Upper lobe of left lung (tissue), 6 donors: Measurements from ENCODE around the gene NADK. TPM values are rescaled to one million over a fixed set of nuclear protein-coding genes. Genes with fewer than 3 reads are reported as not detected.
"Not testable (repeated sequence)": the region's sequence is repeated elsewhere in the genome, so short reads cannot be mapped to it uniquely, and the experiment has no call there.

ENCODE experiments used
- ATAC-seq, 2 donors: fragments of 200-7000 bp; cut with Tn5 transposase; one replicate each; pipeline ENCODE4 v1.9.1; 2022; ENCODE audit warnings: mild to moderate bottlenecking in 2 of 2, moderate library complexity in 2 of 2; ENCODE audit not compliant: low FRiP score in 2 of 2
- DNase-seq, 2 donors: peaks; one replicate each; pipeline ENCODE4 v3.0.0-alpha.2; 2019 to 2020
- H3K27ac ChIP-seq, 4 donors: fragments of 200-600 bp; sonication (generic); one replicate each; pipeline ENCODE4 v1.5.1; 2016 to 2019
- H3K27me3 ChIP-seq, 4 donors: fragments of 200-600 bp; sonication (generic); one replicate each; pipeline ENCODE4 v1.5.1; 2017 to 2019
- H3K36me3 ChIP-seq, 4 donors: fragments of 200-600 bp; sonication (generic); one replicate each; pipeline ENCODE4 v1.5.1; 2016 to 2019
- H3K4me1 ChIP-seq, 4 donors: fragments of 200-600 bp; sonication (generic); one replicate each; pipeline ENCODE4 v1.5.1; 2018 to 2019
- H3K4me3 ChIP-seq, 4 donors: fragments of 200-600 bp; sonication (generic); one replicate each; pipeline ENCODE4 v1.5.1; 2017 to 2019; ENCODE audit warnings: mild to moderate bottlenecking in 2 of 4, moderate library complexity in 1 of 4
- H3K9me3 ChIP-seq, 4 donors: fragments of 200-600 bp; sonication (generic); one replicate each; pipeline ENCODE4 v1.5.1; 2018 to 2019
- CTCF ChIP-seq, 6 experiments: fragments of 450-650 bp in 4 of 6; fragments of 200-600 bp in 2 of 6; sonication (generic) in 2 of 6; IDR thresholded peaks; one replicate each; pipeline ENCODE4 v1.5.1; 2016 to 2019; ENCODE audit warnings: antibody characterized with exemption in 6 of 6
- EP300 ChIP-seq, 4 donors: sonication (generic); formaldehyde crosslinking; IDR thresholded peaks; one replicate each; pipeline ENCODE4 v1.5.1; 2017; ENCODE audit warnings: antibody characterized with exemption in 4 of 4, control low read depth in 2 of 4
- POLR2A ChIP-seq, 4 donors: fragments of 450-650 bp; IDR thresholded peaks; one replicate each; pipeline ENCODE4 v1.5.1; 2016 to 2017; ENCODE audit warnings: antibody characterized with exemption in 4 of 4, mild to moderate bottlenecking in 2 of 4
- POLR2AphosphoS5 ChIP-seq, 2 donors: sonication (generic); formaldehyde crosslinking; IDR thresholded peaks; one replicate each; pipeline ENCODE4 v1.5.1; 2017; ENCODE audit warnings: antibody characterized with exemption in 2 of 2
- WGBS, 2 donors: methylation state at CpG; one replicate each; pipeline ENCODE4 v1.1.5; 2017 to 2018; 5-methylcytosine and 5-hydroxymethylcytosine counted together
- total RNA-seq, 6 donors: library from RNA; depleted of rRNA in 4 of 6; stranded (reverse); fragments of >200 nt in 4 of 6; gene quantifications; one replicate each; pipeline versions ENCODE4 v1.1.0 to v1.2.1, GENCODE V29; 2016 to 2021
- donor health status: DM: no; HTN: no; CAD: no; lungs with moderate emphysema.
- donor health status: DM: no; HTN: yes; CAD: no; lungs with severe emphysema.

Gene NADK
- total RNA-seq, 6 donors from 2014 or later: 85.0 to 279 (median 124) TPM

GRCh38 chr1:1745651-1746565 is 32.4 kb downstream of the NADK start:
- H3K4me3 ChIP-seq: peak overlapping the region in 3 of 4 donors; percentile 51 to 57 (median 55)
- 0% methylated on average over 10 to 43 of the region's 101 CpGs for WGBS, 2 donors
- not testable (repeated sequence) for H3K36me3 ChIP-seq, H3K27me3 ChIP-seq, H3K4me1 ChIP-seq, H3K9me3 ChIP-seq
- TF ChIP-seq EP300 (IDR thresholded peaks at IDR 0.05): peak in 1 of 4 donors; percentile 70
- peak; percentile 94 to 96 for TF ChIP-seq POLR2AphosphoS5 (IDR thresholded peaks at IDR 0.05)
- TF ChIP-seq CTCF (IDR thresholded peaks at IDR 0.05): peak in 4 of 6 experiments; percentile 27 to 72 (median 47)
- TF ChIP-seq POLR2A (IDR thresholded peaks at IDR 0.05): peak in 1 of 4 donors; percentile 21
- DNase-seq (peak; percentile 86 to 98), ATAC-seq (peak; percentile 98 to 99)
- peak overlapping the region; percentile 65 to 94 (median 91) for H3K27ac ChIP-seq

GRCh38 chr1:1742529-1742928 is 35.7 kb downstream of the NADK start:
- not testable (repeated sequence) for H3K9me3 ChIP-seq, H3K27me3 ChIP-seq, H3K36me3 ChIP-seq, H3K4me3 ChIP-seq, DNase-seq, H3K27ac ChIP-seq, H3K4me1 ChIP-seq, ATAC-seq
- 86 to 88% methylated on average over 11 of the region's 11 CpGs for WGBS, 2 donors

- not testable (repeated sequence) for DNase-seq, H3K9me3 ChIP-seq, H3K27me3 ChIP-seq, H3K4me3 ChIP-seq, ATAC-seq, H3K4me1 ChIP-seq
- 75 to 77% methylated on average over 12 of the region's 12 CpGs for WGBS, 2 donors
- Histone ChIP-seq H3K27ac (peak overlapping the region in 3 of 4 donors; percentile 30 to 34 (median 31)), H3K36me3 (peaks cover 0 to 13% (median 6%) of the 10 kb centered on the region in 4 donors)
- TF ChIP-seq POLR2AphosphoS5 (IDR thresholded peaks at IDR 0.05): peak in 1 of 2 donors; percentile 47
Observed at GRCh38 chr1:1741013-1741412, 37.3 kb downstream of the NADK start.

GRCh38 chr1:1738799-1739337 is 39.4 kb downstream of the NADK start:
- H3K9me3 ChIP-seq, H3K4me1 ChIP-seq, H3K27me3 ChIP-seq, H3K4me3 ChIP-seq, H3K27ac ChIP-seq, DNase-seq: not testable (repeated sequence)
- 93% methylated on average over 3 of the region's 22 CpGs; no CpG with 5 or more reads in 1 of the 2 donors for WGBS, 2 donors
- peak in 1 of 2 donors; percentile 54 for ATAC-seq
- peaks cover 0 to 26% (median 10%) of the 10 kb centered on the region in 4 donors for H3K36me3 ChIP-seq

- peaks cover 2 to 35% (median 15%) of the 10 kb centered on the region in 4 donors for H3K36me3 ChIP-seq
- WGBS, 2 donors: 93 to 98% methylated on average over 5 to 7 of the region's 44 CpGs
- ATAC-seq: peak; percentile 17 to 72
Observed at GRCh38 chr1:1737675-1738590, 40.3 kb downstream of the NADK start.

DNA sequence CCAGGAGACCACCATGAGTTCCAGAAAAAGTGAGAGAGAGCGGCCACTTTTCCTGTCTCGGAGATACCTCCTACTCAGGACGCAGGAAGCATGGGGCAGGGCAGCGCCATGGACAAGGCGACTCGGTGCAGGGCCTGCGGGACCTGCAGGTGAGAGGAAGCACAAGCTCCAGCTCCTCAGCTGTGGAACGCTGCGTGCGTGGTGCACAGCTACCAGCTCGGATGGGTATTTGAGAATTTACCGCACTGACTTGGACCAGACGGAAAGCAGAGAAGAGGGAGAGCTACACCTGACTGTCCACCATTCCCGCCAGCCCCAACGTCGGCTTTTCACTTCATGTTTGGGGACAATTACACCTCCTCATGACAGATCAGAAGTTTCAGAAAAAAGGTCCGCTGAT is 45.9 kb downstream of the NADK start:
- 88 to 90% methylated on average over 17 of the region's 17 CpGs for WGBS, 2 donors
- Histone ChIP-seq H3K36me3 (peaks cover 8 to 47% (median 27%) of the 10 kb centered on the region in 4 donors), H3K4me1 (peaks cover 0 to 12% (median 1%) of the 10 kb centered on the region in 4 donors), H3K27ac (no peak overlapping the region), H3K27me3 (no peaks in the 10 kb centered on the region), H3K4me3 (no peak overlapping the region), H3K9me3 (no peaks in the 10 kb centered on the region)
- ATAC-seq: no peak
- TF ChIP-seq EP300 (IDR thresholded peaks at IDR 0.05): no peak
- no peak for TF ChIP-seq CTCF (IDR thresholded peaks at IDR 0.05)
- TF ChIP-seq POLR2AphosphoS5 (IDR thresholded peaks at IDR 0.05): no peak
- TF ChIP-seq POLR2A (IDR thresholded peaks at IDR 0.05): no peak
- no peak for DNase-seq

More at GRCh38 chr1:1737675-1738590, 40.3 kb downstream of the NADK start:
- H3K9me3 ChIP-seq, H3K27ac ChIP-seq, H3K4me1 ChIP-seq, H3K4me3 ChIP-seq, H3K27me3 ChIP-seq: not testable (repeated sequence)
- peak in 1 of 2 donors; percentile 80 for DNase-seq
